NCI-H1436 (cell line): ENCODE data around the gene CDK13.
"Not testable (repeated sequence)": the region's sequence is repeated elsewhere in the genome, so short reads cannot be mapped to it uniquely, and the experiment has no call there.

Experiments
- DNase-seq: peaks from one replicate; lab custom pipeline; 2025; lab: John Stamatoyannopoulos, UW

CDK13 gene

GRCh38 chr7:40097728-40098127 lies 147.7 kb downstream of the CDK13 start:
- DNase-seq: no peak

- no peak for DNase-seq
Observed at GRCh38 chr7:40098810-40099209, 148.8 kb downstream of the CDK13 start.

GRCh38 chr7:40099837-40100236 lies 149.8 kb downstream of the CDK13 start:
- DNase-seq: no peak

- DNase-seq: no peak
Observed at GRCh38 chr7:40101201-40101600, 151.1 kb downstream of the CDK13 start.

- no peak for DNase-seq
Observed at GRCh38 chr7:40102897-40103296, 152.8 kb downstream of the CDK13 start.

- no peak for DNase-seq
Observed at GRCh38 chr7:40105879-40106473, 155.9 kb downstream of the CDK13 start.

GRCh38 chr7:40115936-40116335 lies 165.9 kb downstream of the CDK13 start:
- no peak for DNase-seq

GRCh38 chr7:40117199-40117598 lies 167.1 kb downstream of the CDK13 start:
- DNase-seq: not testable (repeated sequence)

- not testable (repeated sequence) for DNase-seq
Observed at GRCh38 chr7:40118201-40118600, 168.1 kb downstream of the CDK13 start.

GRCh38 chr7:40120020-40120419 lies 170.0 kb downstream of the CDK13 start:
- DNase-seq: no peak

- not testable (repeated sequence) for DNase-seq
Observed at GRCh38 chr7:40122100-40122939, 172.3 kb downstream of the CDK13 start.

GRCh38 chr7:40122940-40123254 lies 172.8 kb downstream of the CDK13 start:
- no peak for DNase-seq

GRCh38 chr7:40133561-40134427 lies 183.7 kb downstream of the CDK13 start:
- DNase-seq: no peak

GRCh38 chr7:40134428-40135316 lies 184.6 kb downstream of the CDK13 start, which contains the start of the genes MPLKIP and SUGCT:
TSS of gene MPLKIP (minus strand) at chr7:40134622. CDS start at chr7:40134567, 55 bp downstream.
TSS of gene SUGCT (plus strand) at chr7:40135005.
- peak; percentile 73 for DNase-seq

GRCh38 chr7:40135317-40135610 lies 185.2 kb downstream of the CDK13 start:
- no peak for DNase-seq

GRCh38 chr7:40137563-40137962 lies 187.5 kb downstream of the CDK13 start:
- DNase-seq: no peak

GRCh38 chr7:40138973-40139372 lies 188.9 kb downstream of the CDK13 start:
- no peak for DNase-seq

GRCh38 chr7:40139891-40140290 lies 189.8 kb downstream of the CDK13 start:
- DNase-seq: not testable (repeated sequence)

GRCh38 chr7:40141916-40142315 lies 191.9 kb downstream of the CDK13 start:
- not testable (repeated sequence) for DNase-seq

- not testable (repeated sequence) for DNase-seq
Observed at GRCh38 chr7:40145596-40146130, 195.6 kb downstream of the CDK13 start.
